ENCODE measurements around the gene CDH4. TPM values are rescaled to one million over a fixed set of nuclear protein-coding genes. Genes with fewer than 3 reads are reported as not detected.

The CDH4 gene
- total and polyA plus RNA-seq, 9 of the 15 experiments (the other 6 are each of a cell fraction or from before 2014, with no cell fraction given), result 0.04 TPM; not detected in 8

DNA sequence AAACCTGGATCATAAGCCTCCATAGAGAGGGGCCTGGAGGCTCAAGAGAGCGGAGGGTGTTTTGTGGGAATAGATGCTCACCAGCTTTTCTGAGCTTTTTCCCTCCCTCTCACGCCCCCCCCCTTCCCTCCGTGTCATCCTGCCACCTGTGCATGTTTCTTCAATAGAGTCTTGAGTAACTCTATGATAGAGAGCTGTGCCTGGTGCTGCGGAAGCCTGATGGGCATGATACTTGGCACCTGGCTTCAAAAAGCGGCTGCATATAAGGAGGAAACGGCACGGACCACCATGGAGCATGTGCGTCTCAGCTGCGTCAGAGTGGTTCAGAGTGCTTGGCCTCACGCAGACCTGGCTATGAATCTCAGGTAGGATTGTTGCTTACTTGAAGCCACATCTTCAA lies 198.9 kb downstream of the CDH4 start:
- H2AFZ ChIP-seq (ENCODE audit: low read depth, low read length), result no peak overlapping the region
- H3K36me3 ChIP-seq (ENCODE audit: control insufficient read depth, insufficient read depth, low read length), result no peaks in the 10 kb centered on the region
- intact Hi-C loops (cut with micrococcal nuclease) (no loop called here), in situ Hi-C loops (cut with MboI) (no loop called here)
- ATAC-seq (no peak), DNase-seq (ENCODE audit: extremely low read depth in 1 of 4, low spot score in 3 of 4) (no peak), FAIRE-seq (no peak)
- H3K4me3 ChIP-seq, result no peak overlapping the region
- WGBS (ENCODE audit: insufficient coverage, low coverage, missing lambda C conversion rate), result 0% methylated on average over 10 of the region's 10 CpGs
- no peak overlapping the region for H3K9ac ChIP-seq (ENCODE audit: insufficient read depth in 1 of 2, low read depth in 2 of 2, low read length in 2 of 2)
- no peaks in the 10 kb centered on the region for H3K9me3 ChIP-seq (replicated peaks; ENCODE audit: control insufficient read depth, insufficient read depth, low read depth, low read length)
- no peak overlapping the region for H3K27ac ChIP-seq (ENCODE audit: extremely low read depth, low read depth, low read length)
- H3K9me1 ChIP-seq (ENCODE audit: control insufficient read depth, insufficient read depth, low read length), result no peaks in the 10 kb centered on the region
- ChIA-PET POLR2A (no interaction called here), CTCF (ENCODE audit: low intra/inter-chr PET ratio) (no interaction called here)
- H4K20me1 ChIP-seq (replicated peaks; ENCODE audit: control insufficient read depth, insufficient read depth, low read length), result no peaks in the 10 kb centered on the region
- no peak overlapping the region for H3K4me2 ChIP-seq (ENCODE audit: insufficient read depth, low read length)
- no peaks in the 10 kb centered on the region for H3K4me1 ChIP-seq (replicated peaks in 1 of 2; ENCODE audit: control insufficient read depth in 2 of 2, insufficient read depth in 2 of 2, low read length in 2 of 2)
- H3K27me3 ChIP-seq (ENCODE audit: control insufficient read depth in 2 of 2, insufficient read depth in 2 of 2, low read length in 2 of 2), result peaks cover 0 to 8% of the 10 kb centered on the region in 2 experiments; a peak in 2 of 5 replicates
- no TSS peak for BruUV-seq (replicated peaks)
- H3K79me2 ChIP-seq (ENCODE audit: control insufficient read depth, insufficient read depth, low read length), result no peaks in the 10 kb centered on the region
- TF ChIP-seq, protein P1, sequence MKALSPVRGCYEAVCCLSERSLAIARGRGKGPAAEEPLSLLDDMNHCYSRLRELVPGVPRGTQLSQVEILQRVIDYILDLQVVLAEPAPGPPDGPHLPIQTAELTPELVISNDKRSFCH (CRISPR knock-in tag; IDR thresholded peaks at IDR 0.05), result no peak
- TF ChIP-seq, protein P1 (tag; IDR thresholded peaks at IDR 0.05), result no peak
- TF ChIP-seq, protein P2, sequence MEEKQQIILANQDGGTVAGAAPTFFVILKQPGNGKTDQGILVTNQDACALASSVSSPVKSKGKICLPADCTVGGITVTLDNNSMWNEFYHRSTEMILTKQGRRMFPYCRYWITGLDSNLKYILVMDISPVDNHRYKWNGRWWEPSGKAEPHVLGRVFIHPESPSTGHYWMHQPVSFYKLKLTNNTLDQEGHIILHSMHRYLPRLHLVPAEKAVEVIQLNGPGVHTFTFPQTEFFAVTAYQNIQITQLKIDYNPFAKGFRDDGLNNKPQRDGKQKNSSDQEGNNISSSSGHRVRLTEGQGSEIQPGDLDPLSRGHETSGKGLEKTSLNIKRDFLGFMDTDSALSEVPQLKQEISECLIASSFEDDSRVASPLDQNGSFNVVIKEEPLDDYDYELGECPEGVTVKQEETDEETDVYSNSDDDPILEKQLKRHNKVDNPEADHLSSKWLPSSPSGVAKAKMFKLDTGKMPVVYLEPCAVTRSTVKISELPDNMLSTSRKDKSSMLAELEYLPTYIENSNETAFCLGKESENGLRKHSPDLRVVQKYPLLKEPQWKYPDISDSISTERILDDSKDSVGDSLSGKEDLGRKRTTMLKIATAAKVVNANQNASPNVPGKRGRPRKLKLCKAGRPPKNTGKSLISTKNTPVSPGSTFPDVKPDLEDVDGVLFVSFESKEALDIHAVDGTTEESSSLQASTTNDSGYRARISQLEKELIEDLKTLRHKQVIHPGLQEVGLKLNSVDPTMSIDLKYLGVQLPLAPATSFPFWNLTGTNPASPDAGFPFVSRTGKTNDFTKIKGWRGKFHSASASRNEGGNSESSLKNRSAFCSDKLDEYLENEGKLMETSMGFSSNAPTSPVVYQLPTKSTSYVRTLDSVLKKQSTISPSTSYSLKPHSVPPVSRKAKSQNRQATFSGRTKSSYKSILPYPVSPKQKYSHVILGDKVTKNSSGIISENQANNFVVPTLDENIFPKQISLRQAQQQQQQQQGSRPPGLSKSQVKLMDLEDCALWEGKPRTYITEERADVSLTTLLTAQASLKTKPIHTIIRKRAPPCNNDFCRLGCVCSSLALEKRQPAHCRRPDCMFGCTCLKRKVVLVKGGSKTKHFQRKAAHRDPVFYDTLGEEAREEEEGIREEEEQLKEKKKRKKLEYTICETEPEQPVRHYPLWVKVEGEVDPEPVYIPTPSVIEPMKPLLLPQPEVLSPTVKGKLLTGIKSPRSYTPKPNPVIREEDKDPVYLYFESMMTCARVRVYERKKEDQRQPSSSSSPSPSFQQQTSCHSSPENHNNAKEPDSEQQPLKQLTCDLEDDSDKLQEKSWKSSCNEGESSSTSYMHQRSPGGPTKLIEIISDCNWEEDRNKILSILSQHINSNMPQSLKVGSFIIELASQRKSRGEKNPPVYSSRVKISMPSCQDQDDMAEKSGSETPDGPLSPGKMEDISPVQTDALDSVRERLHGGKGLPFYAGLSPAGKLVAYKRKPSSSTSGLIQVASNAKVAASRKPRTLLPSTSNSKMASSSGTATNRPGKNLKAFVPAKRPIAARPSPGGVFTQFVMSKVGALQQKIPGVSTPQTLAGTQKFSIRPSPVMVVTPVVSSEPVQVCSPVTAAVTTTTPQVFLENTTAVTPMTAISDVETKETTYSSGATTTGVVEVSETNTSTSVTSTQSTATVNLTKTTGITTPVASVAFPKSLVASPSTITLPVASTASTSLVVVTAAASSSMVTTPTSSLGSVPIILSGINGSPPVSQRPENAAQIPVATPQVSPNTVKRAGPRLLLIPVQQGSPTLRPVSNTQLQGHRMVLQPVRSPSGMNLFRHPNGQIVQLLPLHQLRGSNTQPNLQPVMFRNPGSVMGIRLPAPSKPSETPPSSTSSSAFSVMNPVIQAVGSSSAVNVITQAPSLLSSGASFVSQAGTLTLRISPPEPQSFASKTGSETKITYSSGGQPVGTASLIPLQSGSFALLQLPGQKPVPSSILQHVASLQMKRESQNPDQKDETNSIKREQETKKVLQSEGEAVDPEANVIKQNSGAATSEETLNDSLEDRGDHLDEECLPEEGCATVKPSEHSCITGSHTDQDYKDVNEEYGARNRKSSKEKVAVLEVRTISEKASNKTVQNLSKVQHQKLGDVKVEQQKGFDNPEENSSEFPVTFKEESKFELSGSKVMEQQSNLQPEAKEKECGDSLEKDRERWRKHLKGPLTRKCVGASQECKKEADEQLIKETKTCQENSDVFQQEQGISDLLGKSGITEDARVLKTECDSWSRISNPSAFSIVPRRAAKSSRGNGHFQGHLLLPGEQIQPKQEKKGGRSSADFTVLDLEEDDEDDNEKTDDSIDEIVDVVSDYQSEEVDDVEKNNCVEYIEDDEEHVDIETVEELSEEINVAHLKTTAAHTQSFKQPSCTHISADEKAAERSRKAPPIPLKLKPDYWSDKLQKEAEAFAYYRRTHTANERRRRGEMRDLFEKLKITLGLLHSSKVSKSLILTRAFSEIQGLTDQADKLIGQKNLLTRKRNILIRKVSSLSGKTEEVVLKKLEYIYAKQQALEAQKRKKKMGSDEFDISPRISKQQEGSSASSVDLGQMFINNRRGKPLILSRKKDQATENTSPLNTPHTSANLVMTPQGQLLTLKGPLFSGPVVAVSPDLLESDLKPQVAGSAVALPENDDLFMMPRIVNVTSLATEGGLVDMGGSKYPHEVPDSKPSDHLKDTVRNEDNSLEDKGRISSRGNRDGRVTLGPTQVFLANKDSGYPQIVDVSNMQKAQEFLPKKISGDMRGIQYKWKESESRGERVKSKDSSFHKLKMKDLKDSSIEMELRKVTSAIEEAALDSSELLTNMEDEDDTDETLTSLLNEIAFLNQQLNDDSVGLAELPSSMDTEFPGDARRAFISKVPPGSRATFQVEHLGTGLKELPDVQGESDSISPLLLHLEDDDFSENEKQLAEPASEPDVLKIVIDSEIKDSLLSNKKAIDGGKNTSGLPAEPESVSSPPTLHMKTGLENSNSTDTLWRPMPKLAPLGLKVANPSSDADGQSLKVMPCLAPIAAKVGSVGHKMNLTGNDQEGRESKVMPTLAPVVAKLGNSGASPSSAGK (IDR thresholded peaks at IDR 0.05), result no peak
- TF ChIP-seq, protein P3, sequence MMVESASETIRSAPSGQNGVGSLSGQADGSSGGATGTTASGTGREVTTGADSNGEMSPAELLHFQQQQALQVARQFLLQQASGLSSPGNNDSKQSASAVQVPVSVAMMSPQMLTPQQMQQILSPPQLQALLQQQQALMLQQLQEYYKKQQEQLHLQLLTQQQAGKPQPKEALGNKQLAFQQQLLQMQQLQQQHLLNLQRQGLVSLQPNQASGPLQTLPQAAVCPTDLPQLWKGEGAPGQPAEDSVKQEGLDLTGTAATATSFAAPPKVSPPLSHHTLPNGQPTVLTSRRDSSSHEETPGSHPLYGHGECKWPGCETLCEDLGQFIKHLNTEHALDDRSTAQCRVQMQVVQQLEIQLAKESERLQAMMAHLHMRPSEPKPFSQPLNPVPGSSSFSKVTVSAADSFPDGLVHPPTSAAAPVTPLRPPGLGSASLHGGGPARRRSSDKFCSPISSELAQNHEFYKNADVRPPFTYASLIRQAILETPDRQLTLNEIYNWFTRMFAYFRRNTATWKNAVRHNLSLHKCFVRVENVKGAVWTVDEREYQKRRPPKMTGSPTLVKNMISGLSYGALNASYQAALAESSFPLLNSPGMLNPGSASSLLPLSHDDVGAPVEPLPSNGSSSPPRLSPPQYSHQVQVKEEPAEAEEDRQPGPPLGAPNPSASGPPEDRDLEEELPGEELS (CRISPR knock-in tag; IDR thresholded peaks at IDR 0.05; ENCODE audit: borderline replicate concordance), result no peak
- TF ChIP-seq E2F3 (CRISPR knock-in tag; IDR thresholded peaks at IDR 0.05) (no peak), KLF16 (IDR thresholded peaks at IDR 0.05) (no peak), RUNX1 (IDR thresholded peaks at IDR 0.05; ENCODE audit: low read depth) (no peak), NBN (IDR thresholded peaks at IDR 0.05; ENCODE audit: low read depth) (no peak)
- TF ChIP-seq, protein P4, sequence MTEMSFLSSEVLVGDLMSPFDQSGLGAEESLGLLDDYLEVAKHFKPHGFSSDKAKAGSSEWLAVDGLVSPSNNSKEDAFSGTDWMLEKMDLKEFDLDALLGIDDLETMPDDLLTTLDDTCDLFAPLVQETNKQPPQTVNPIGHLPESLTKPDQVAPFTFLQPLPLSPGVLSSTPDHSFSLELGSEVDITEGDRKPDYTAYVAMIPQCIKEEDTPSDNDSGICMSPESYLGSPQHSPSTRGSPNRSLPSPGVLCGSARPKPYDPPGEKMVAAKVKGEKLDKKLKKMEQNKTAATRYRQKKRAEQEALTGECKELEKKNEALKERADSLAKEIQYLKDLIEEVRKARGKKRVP (CRISPR knock-in tag; IDR thresholded peaks at IDR 0.05), result no peak
